Measurements from ENCODE around the gene AHR. TPM values are rescaled to one million over a fixed set of nuclear protein-coding genes. Genes with fewer than 3 reads are reported as not detected.

The AHR gene
- polyA plus RNA-seq, 1 donor (not counting 4 experiments of a cell fraction or from before 2014, with no cell fraction given) = 19.4 TPM

GRCh38 chr7:17370901-17371585, 72.6 kb downstream of the AHR start:
- H2AFZ ChIP-seq (ENCODE audit: control insufficient read depth, low read length) = no peak overlapping the region
- peaks cover 41% of the 10 kb centered on the region for H3K4me1 ChIP-seq (ENCODE audit: control insufficient read depth, extremely low read depth, insufficient read depth, low read length)
- DNase-seq (ENCODE audit: low read depth, low spot score) = no peak
- dilution Hi-C loops (cut with MboI; ENCODE audit: extremely low pct_ligation_motif_present, low sequenced_read_pairs) = no loop called here
- H3K9ac ChIP-seq (ENCODE audit: control insufficient read depth, extremely low read depth, insufficient read depth, low read length) = peak overlapping the region; percentile 12
- no peaks in the 10 kb centered on the region for H3K79me2 ChIP-seq (ENCODE audit: control insufficient read depth, insufficient read depth, low read length)
- no peaks in the 10 kb centered on the region for H3K9me3 ChIP-seq (ENCODE audit: control insufficient read depth, low read depth, low read length)
- TF ChIP-seq EZH2 (IDR thresholded peaks at IDR 0.05; ENCODE audit: low read length) (no peak), CTCF (optimal IDR thresholded peaks at IDR 0.05 in 1 of 3, IDR thresholded peaks at IDR 0.05 in 1 of 3, conservative IDR thresholded peaks at IDR 0.05 in 1 of 3; ENCODE audit: extremely low read depth in 1 of 3, insufficient read depth in 2 of 3, low read length in 3 of 3) (no peak)
- peak; percentile 56 for FAIRE-seq
- no peak overlapping the region for H3K4me3 ChIP-seq (ENCODE audit: control insufficient read depth in 2 of 3, extremely low read depth in 1 of 3, insufficient read depth in 2 of 3, low read depth in 1 of 3, low read length in 3 of 3)
- H3K27me3 ChIP-seq (ENCODE audit: control insufficient read depth, extremely low read depth, insufficient read depth, low read length) = no peaks in the 10 kb centered on the region
- no peaks in the 10 kb centered on the region for H4K20me1 ChIP-seq (ENCODE audit: control insufficient read depth, extremely low read depth, insufficient read depth, low read length)
- H3K4me2 ChIP-seq (ENCODE audit: control insufficient read depth, extremely low read depth, insufficient read depth, low read depth, low read length) = peak overlapping the region; percentile 49
- H3K27ac ChIP-seq (ENCODE audit: control insufficient read depth, insufficient read depth, low read length) = peak overlapping the region; percentile 92
- no peaks in the 10 kb centered on the region for H3K36me3 ChIP-seq (ENCODE audit: control insufficient read depth in 2 of 2, extremely low read depth in 1 of 2, insufficient read depth in 2 of 2, low read length in 2 of 2)
- H3K9me1 ChIP-seq (ENCODE audit: control insufficient read depth, extremely low read depth, insufficient read depth, low read length) = no peaks in the 10 kb centered on the region

- dilution Hi-C loops (cut with MboI; ENCODE audit: extremely low pct_ligation_motif_present, low sequenced_read_pairs) = no loop called here
- no peaks in the 10 kb centered on the region for H3K79me2 ChIP-seq (ENCODE audit: control insufficient read depth, insufficient read depth, low read length)
- TF ChIP-seq CTCF (optimal IDR thresholded peaks at IDR 0.05 in 1 of 3, IDR thresholded peaks at IDR 0.05 in 1 of 3, conservative IDR thresholded peaks at IDR 0.05 in 1 of 3; ENCODE audit: extremely low read depth in 1 of 3, insufficient read depth in 2 of 3, low read length in 3 of 3) (no peak), EZH2 (IDR thresholded peaks at IDR 0.05; ENCODE audit: low read length) (no peak)
- no peak overlapping the region for H3K4me3 ChIP-seq (ENCODE audit: control insufficient read depth in 2 of 3, extremely low read depth in 1 of 3, insufficient read depth in 2 of 3, low read depth in 1 of 3, low read length in 3 of 3)
- H3K27me3 ChIP-seq (ENCODE audit: control insufficient read depth, extremely low read depth, insufficient read depth, low read length) = no peaks in the 10 kb centered on the region
- peak; percentile 93 for FAIRE-seq
- H3K9me1 ChIP-seq (ENCODE audit: control insufficient read depth, extremely low read depth, insufficient read depth, low read length) = no peaks in the 10 kb centered on the region
- peak overlapping the region; percentile 63 for H3K9ac ChIP-seq (ENCODE audit: control insufficient read depth, extremely low read depth, insufficient read depth, low read length)
- no peaks in the 10 kb centered on the region for H3K9me3 ChIP-seq (ENCODE audit: control insufficient read depth, low read depth, low read length)
- DNase-seq (ENCODE audit: low read depth, low spot score) = peak; percentile 83
- H2AFZ ChIP-seq (ENCODE audit: control insufficient read depth, low read length) = peak overlapping the region; percentile 55
- peak overlapping the region; percentile 49 for H3K4me2 ChIP-seq (ENCODE audit: control insufficient read depth, extremely low read depth, insufficient read depth, low read depth, low read length)
- peak overlapping the region; percentile 92 for H3K27ac ChIP-seq (ENCODE audit: control insufficient read depth, insufficient read depth, low read length)
- H3K4me1 ChIP-seq (ENCODE audit: control insufficient read depth, extremely low read depth, insufficient read depth, low read length) = peaks cover 41% of the 10 kb centered on the region
- H4K20me1 ChIP-seq (ENCODE audit: control insufficient read depth, extremely low read depth, insufficient read depth, low read length) = no peaks in the 10 kb centered on the region
- H3K36me3 ChIP-seq (ENCODE audit: control insufficient read depth in 2 of 2, extremely low read depth in 1 of 2, insufficient read depth in 2 of 2, low read length in 2 of 2) = no peaks in the 10 kb centered on the region
Measured at GRCh38 chr7:17371671-17372524, 73.4 kb downstream of the AHR start.
